ENCODE measurements around the gene SEL1L3.

SEL1L3 gene

DNA sequence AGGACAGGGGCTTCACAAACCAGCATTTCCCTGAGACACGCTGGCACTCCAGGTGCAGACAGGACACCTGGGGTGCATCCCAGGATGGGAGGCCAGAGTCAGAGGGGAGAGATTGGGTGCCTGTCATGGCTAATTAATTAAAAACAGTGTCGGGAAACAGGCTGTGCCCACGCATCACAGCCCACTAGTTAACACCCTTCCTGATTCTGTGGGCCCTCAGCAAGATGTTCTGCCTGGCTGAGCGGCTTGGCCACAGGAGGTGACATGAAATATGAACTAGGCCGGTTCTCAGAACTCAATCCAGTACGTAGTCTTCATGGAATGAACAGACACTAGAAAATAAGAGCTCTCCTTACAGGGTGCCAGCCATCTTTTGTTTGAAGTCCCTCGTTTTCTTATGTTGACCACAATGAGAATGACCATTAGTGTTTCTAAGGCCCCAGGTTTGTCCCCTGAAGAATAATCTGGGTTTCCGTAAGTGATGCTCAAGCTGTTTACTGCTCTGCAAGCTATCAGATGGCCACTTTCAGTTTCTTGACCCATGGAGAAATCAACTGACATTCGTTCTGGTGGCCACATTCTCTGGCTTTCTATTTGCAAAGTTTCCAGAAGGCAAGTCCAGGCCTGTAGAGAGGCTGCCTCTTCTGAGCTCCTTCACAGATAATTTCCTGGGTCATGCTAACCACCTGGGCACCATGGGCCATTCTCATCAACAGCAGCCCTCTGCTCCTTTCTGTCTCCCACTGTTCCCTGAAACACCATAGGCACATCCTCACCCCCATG is 134.9 kb downstream of the SEL1L3 start:
- DNase-seq = no peak

DNA sequence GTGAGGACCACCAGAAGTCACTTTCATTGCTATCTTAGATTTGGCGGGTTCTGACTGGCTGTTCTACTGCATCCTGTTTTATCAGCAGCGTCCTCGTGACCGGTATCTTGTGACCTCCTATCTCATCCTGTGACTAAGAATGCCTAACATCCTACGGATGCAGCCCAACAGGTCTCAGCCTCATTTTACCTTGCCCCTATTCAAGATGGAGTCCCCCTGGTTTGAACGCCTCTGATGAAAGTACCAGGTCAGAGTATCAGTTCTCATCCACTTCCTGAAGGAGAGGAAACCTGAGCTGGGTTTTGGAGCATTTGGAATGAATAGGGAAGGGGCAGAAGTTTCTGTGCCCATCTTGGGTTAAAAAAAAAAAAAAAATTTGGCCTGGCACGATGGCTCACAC is 136.9 kb downstream of the SEL1L3 start:
- no peak for DNase-seq

DNA sequence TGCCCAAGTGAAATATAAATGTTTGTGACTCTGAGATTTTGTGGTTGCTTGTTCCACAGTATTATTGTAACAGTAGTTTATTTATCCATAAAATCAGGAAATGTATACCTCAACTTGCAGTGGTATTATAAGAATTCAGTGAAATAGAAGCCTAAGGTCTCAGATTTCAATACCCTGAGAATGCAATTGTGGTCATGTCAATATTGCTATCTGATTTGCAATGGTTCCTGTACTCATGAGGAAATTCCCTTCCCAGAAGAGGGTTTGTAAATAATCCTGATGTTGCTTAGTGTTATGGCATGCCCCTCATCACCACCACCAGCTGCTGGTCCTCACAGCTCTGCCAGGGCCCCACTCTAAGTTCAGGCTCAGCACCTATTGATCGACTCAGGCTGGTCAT is 139.4 kb downstream of the SEL1L3 start:
- DNase-seq = no peak

DNA sequence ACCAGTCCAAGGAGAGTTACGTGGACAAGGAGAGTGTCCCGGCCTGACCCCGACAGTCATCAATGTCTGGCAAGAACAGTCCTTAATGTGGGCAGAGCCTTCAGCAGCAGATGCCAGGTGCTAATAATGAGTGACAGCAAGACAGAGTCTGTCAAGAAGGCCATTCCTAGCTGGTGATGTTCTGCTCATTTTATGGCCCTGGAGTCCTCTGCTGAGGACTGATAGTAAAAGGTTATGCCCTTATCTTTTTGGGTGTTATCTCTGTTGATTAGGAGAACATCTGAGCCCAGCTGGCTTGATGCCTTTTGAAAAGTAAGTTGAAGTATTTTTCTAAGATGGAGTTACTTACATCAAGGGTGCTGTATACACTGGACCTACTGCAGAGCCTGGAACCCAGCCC is 139.8 kb downstream of the SEL1L3 start:
- DNase-seq = no peak

DNA sequence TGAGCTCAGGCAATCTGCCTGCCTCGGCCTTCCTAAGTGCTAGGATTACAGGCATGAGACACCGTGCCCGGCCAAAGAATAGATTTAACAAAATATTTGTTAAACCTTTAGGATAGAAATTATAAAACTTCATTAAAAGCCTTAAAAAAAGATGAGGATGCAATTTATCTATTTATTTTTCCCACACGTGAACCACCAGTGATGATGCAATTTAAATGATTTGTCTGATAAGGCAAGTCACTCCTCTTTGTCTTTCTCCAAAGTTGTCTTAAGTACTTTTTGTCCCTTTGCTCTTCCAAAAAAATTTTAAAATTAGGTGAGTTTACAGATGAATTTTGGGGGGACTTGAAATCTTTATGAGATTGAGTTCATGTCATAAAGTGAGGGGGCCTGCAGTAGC is 149.0 kb downstream of the SEL1L3 start:
- no peak for DNase-seq

DNA sequence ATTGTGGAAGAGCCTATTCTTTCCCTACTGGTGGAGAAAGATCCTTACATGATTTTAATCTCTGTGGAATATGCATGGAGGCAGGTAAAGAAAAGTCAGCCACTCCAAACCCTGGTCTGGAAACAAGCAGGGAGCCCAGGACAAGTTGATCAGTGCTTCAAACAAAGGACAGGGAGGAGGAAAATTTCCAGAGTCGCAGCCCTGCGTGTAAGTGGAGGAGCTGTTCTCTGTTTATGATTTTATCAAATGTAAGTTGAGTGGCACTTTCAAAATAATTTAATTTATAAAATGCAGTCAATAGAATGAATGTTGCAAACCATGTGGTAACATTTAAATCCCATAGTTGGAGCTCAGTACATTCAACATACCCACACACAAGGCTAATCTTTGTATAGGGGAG is 150.2 kb downstream of the SEL1L3 start:
- DNase-seq = no peak

DNA sequence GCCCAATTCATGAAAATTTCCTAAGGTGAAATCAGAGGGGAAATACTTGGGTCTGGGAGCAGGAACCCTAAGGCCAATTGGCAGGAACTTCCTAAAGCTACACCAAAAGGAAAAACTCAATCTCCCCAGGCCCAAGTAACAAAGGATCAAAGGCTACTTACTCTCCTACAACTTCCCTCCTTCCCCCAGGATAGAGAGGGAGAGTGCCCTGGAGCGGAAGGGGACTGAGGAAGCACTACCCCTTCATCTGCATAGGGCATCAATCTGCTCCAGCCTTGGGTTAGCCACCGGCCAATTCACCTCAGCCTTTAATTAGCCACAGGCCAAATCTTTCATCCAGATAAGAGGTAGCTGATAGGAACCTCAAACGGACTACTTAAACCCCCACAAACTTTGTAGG is 152.2 kb downstream of the SEL1L3 start:
- DNase-seq = no peak

DNA sequence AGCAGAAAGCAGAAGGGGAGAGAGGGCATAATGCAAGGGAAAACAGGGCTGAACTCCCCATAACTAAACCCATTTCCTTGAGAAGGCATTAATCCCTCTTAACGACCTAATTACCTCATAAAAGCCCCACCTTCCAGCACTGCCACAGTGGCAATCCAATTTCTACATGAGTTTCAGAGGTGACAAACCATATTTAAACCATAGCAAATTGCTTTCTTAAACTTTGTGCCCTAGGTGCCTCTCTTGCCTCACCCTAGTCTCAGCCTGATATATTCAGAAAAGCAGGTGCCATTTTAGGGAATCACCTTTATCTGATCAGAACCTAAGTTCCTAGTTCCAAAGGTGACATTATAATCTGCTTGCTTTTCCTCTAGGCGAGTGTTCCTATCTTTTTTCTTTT is 158.3 kb downstream of the SEL1L3 start:
- DNase-seq = no peak

DNA sequence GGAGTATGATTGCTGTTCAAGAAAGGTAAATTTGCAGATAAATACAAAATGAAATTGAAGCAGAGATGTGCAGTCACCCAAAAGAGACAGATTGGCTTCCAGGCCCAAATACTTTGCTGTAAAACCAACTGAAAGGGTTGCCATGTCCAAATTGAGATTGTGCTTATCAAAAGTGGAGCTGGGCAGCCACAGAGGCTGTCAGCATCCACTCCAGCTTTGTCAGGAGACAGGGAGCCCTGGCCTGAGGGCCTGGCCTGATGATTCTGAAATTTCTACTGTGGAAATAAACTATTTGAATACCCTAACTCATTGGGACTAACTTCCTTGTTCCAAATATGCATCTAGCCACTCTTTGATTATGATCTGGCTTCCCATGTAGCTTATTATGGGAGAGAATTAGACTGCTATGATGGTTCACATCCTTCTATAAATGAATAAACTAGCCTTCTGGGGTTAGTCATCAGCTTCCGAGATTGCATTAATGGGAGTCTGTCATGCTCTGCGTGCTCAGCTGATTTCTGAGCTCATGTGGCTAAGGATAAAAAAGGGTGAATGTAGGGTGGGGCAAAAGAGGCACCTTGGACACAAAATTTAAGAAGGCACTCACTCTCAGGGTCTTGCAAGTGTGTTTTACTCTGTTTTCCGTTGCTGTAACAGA is 158.9 kb downstream of the SEL1L3 start:
- DNase-seq = no peak

DNA sequence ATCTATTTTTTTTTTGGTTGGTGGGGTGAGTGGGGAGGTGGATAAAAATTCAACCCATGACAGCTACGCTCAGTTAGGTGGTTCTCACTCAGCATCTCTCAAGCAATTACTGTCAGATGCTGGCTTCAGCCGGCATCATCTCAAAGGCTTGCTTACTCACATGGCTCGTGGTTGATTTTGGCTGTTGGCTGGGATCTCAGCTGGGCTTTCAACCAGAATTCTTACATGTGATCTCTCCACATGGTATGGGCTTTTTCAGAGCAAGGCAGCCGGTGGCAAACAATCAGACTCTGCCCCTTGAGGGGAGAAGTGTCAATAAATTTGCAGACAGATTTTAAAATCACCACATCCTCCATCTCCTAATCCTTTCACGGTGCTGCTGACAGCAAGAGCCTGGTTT is 159.9 kb downstream of the SEL1L3 start:
- no peak for DNase-seq

DNA sequence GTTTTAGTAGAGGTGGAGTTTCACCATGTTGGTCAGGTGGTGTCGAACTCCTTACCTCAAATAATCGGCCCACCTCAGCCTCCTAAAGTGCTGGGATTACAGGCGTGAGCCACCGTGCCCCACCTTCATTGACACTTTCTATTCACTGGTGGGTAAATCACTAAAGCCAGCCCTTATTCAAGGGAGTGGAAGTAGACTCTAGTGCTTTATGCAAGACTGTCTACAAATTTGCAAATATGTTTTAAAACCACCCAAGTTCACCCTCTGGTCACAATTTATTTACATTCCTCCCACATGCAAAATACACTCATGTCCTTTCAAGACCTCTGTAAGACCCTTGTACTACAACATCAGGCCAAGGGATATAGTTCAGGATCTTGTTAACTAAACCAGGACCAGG is 162.1 kb downstream of the SEL1L3 start:
- no peak for DNase-seq

DNA sequence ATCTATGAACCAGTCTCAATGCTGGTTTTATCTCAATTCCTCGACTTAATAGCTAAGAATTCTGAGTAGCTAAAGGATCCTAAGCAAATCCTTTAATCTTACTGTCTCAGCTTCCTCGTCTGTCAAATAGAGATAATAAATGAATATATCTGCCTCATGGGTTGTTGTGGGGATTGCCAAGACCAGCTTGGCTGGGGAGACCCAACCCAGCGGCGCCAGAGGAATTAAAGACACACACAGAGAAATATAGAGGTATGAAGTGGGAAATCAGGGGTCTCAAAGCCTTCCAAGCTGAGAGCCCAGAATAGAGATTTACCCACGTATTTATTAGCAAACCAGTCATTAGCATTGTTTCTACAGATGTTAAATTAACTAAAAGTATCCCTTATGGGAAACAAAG is 165.3 kb downstream of the SEL1L3 start:
- no peak for DNase-seq

All from CD4-positive, alpha-beta T cell treated with Interleukin-15 for 1 hour (primary cell).